ENCODE results near the gene RIMKLB.
"Not testable (repeated sequence)": the region's sequence is repeated elsewhere in the genome, so short reads cannot be mapped to it uniquely, and the experiment has no call there.

The RIMKLB gene

GRCh38 chr12:8697120-8697475 is 693 bp upstream of the RIMKLB start:
- Histone ChIP-seq H3K36me3 (ENCODE audit: control insufficient read depth, insufficient read depth, low read length) (no peaks in the 10 kb centered on the region), H3K9ac (ENCODE audit: low read length) (peak overlapping the region; percentile 24), H3K4me1 (ENCODE audit: control insufficient read depth, insufficient read depth, low read length) (peaks cover 24% of the 10 kb centered on the region), H3K27me3 (ENCODE audit: control insufficient read depth, insufficient read depth, low read length) (no peaks in the 10 kb centered on the region), H3K4me3 (ENCODE audit: low read length) (peak overlapping the region; percentile 67), H3K27ac (ENCODE audit: low read depth, low read length) (peak overlapping the region; percentile 97)

- Histone ChIP-seq H3K9ac (ENCODE audit: low read length) (peak overlapping the region; percentile 83), H3K4me1 (ENCODE audit: control insufficient read depth, insufficient read depth, low read length) (peaks cover 16% of the 10 kb centered on the region)
Measured at GRCh38 chr12:8698132-8698851, 501 bp downstream of the RIMKLB start.

GRCh38 chr12:8698879-8699278 is 1.1 kb downstream of the RIMKLB start:
- no peaks in the 10 kb centered on the region for H3K27me3 ChIP-seq (ENCODE audit: control insufficient read depth, insufficient read depth, low read length)
- H3K27ac ChIP-seq (ENCODE audit: low read depth, low read length): peak overlapping the region; percentile 97
- H3K4me3 ChIP-seq (ENCODE audit: low read length): peak overlapping the region; percentile 93
- H3K36me3 ChIP-seq (ENCODE audit: control insufficient read depth, insufficient read depth, low read length): no peaks in the 10 kb centered on the region
- peaks cover 16% of the 10 kb centered on the region for H3K4me1 ChIP-seq (ENCODE audit: control insufficient read depth, insufficient read depth, low read length)
- H3K9ac ChIP-seq (ENCODE audit: low read length): no peak overlapping the region

More at GRCh38 chr12:8698132-8698851, 501 bp downstream of the RIMKLB start:
- H3K27ac ChIP-seq (ENCODE audit: low read depth, low read length): peak overlapping the region; percentile 97
- H3K4me3 ChIP-seq (ENCODE audit: low read length): peak overlapping the region; percentile 93
- no peaks in the 10 kb centered on the region for H3K27me3 ChIP-seq (ENCODE audit: control insufficient read depth, insufficient read depth, low read length)
- H3K36me3 ChIP-seq (ENCODE audit: control insufficient read depth, insufficient read depth, low read length): no peaks in the 10 kb centered on the region

GRCh38 chr12:8699714-8700113 is 1.9 kb downstream of the RIMKLB start:
- peaks cover 16% of the 10 kb centered on the region for H3K4me1 ChIP-seq (ENCODE audit: control insufficient read depth, insufficient read depth, low read length)
- no peaks in the 10 kb centered on the region for H3K27me3 ChIP-seq (ENCODE audit: control insufficient read depth, insufficient read depth, low read length)
- H3K27ac ChIP-seq (ENCODE audit: low read depth, low read length): no peak overlapping the region
- H3K9ac ChIP-seq (ENCODE audit: low read length): no peak overlapping the region
- no peaks in the 10 kb centered on the region for H3K36me3 ChIP-seq (ENCODE audit: control insufficient read depth, insufficient read depth, low read length)
- H3K4me3 ChIP-seq (ENCODE audit: low read length): peak overlapping the region; percentile 41

GRCh38 chr12:8701046-8701660 is 3.4 kb downstream of the RIMKLB start:
- Histone ChIP-seq H3K4me1 (ENCODE audit: control insufficient read depth, insufficient read depth, low read length) (peaks cover 16% of the 10 kb centered on the region), H3K4me3 (ENCODE audit: low read length) (no peak overlapping the region), H3K27ac (ENCODE audit: low read depth, low read length) (no peak overlapping the region), H3K27me3 (ENCODE audit: control insufficient read depth, insufficient read depth, low read length) (no peaks in the 10 kb centered on the region), H3K36me3 (ENCODE audit: control insufficient read depth, insufficient read depth, low read length) (no peaks in the 10 kb centered on the region), H3K9ac (ENCODE audit: low read length) (no peak overlapping the region)

- no peak overlapping the region for H3K9ac ChIP-seq (ENCODE audit: low read length)
- no peak overlapping the region for H3K27ac ChIP-seq (ENCODE audit: low read depth, low read length)
- H3K36me3 ChIP-seq (ENCODE audit: control insufficient read depth, insufficient read depth, low read length): no peaks in the 10 kb centered on the region
- peaks cover 11% of the 10 kb centered on the region for H3K4me1 ChIP-seq (ENCODE audit: control insufficient read depth, insufficient read depth, low read length)
- no peaks in the 10 kb centered on the region for H3K27me3 ChIP-seq (ENCODE audit: control insufficient read depth, insufficient read depth, low read length)
- no peak overlapping the region for H3K4me3 ChIP-seq (ENCODE audit: low read length)
Measured at GRCh38 chr12:8702159-8702558, 4.4 kb downstream of the RIMKLB start.

GRCh38 chr12:8709124-8709830 is 11.5 kb downstream of the RIMKLB start:
- Histone ChIP-seq H3K4me3 (ENCODE audit: low read length) (peak overlapping the region; percentile 42), H3K27ac (ENCODE audit: low read depth, low read length) (no peak overlapping the region), H3K27me3 (ENCODE audit: control insufficient read depth, insufficient read depth, low read length) (no peaks in the 10 kb centered on the region), H3K4me1 (ENCODE audit: control insufficient read depth, insufficient read depth, low read length) (peaks cover 2% of the 10 kb centered on the region), H3K36me3 (ENCODE audit: control insufficient read depth, insufficient read depth, low read length) (no peaks in the 10 kb centered on the region), H3K9ac (ENCODE audit: low read length) (no peak overlapping the region)

GRCh38 chr12:8712572-8712971 is 14.8 kb downstream of the RIMKLB start:
- H3K9ac ChIP-seq (ENCODE audit: low read length): no peak overlapping the region
- H3K36me3 ChIP-seq (ENCODE audit: control insufficient read depth, insufficient read depth, low read length): no peaks in the 10 kb centered on the region
- H3K4me3 ChIP-seq (ENCODE audit: low read length): no peak overlapping the region
- H3K4me1 ChIP-seq (ENCODE audit: control insufficient read depth, insufficient read depth, low read length): peaks cover 2% of the 10 kb centered on the region
- H3K27ac ChIP-seq (ENCODE audit: low read depth, low read length): no peak overlapping the region
- H3K27me3 ChIP-seq (ENCODE audit: control insufficient read depth, insufficient read depth, low read length): no peaks in the 10 kb centered on the region

GRCh38 chr12:8722286-8722800 is 24.6 kb downstream of the RIMKLB start:
- H3K27ac ChIP-seq (ENCODE audit: low read depth, low read length): no peak overlapping the region
- H3K4me3 ChIP-seq (ENCODE audit: low read length): no peak overlapping the region
- H3K27me3 ChIP-seq (ENCODE audit: control insufficient read depth, insufficient read depth, low read length): no peaks in the 10 kb centered on the region
- H3K4me1 ChIP-seq (ENCODE audit: control insufficient read depth, insufficient read depth, low read length): no peaks in the 10 kb centered on the region
- H3K9ac ChIP-seq (ENCODE audit: low read length): no peak overlapping the region
- H3K36me3 ChIP-seq (ENCODE audit: control insufficient read depth, insufficient read depth, low read length): no peaks in the 10 kb centered on the region

GRCh38 chr12:8734873-8735381 is 37.1 kb downstream of the RIMKLB start:
- H3K4me1 ChIP-seq (ENCODE audit: control insufficient read depth, insufficient read depth, low read length): no peaks in the 10 kb centered on the region
- H3K4me3 ChIP-seq (ENCODE audit: low read length): no peak overlapping the region
- no peak overlapping the region for H3K27ac ChIP-seq (ENCODE audit: low read depth, low read length)
- no peak overlapping the region for H3K9ac ChIP-seq (ENCODE audit: low read length)
- peaks cover 3% of the 10 kb centered on the region for H3K36me3 ChIP-seq (ENCODE audit: control insufficient read depth, insufficient read depth, low read length)
- H3K27me3 ChIP-seq (ENCODE audit: control insufficient read depth, insufficient read depth, low read length): no peaks in the 10 kb centered on the region

- no peaks in the 10 kb centered on the region for H3K4me1 ChIP-seq (ENCODE audit: control insufficient read depth, insufficient read depth, low read length)
- H3K27ac ChIP-seq (ENCODE audit: low read depth, low read length): no peak overlapping the region
- H3K4me3 ChIP-seq (ENCODE audit: low read length): no peak overlapping the region
- peaks cover 3% of the 10 kb centered on the region for H3K36me3 ChIP-seq (ENCODE audit: control insufficient read depth, insufficient read depth, low read length)
- H3K9ac ChIP-seq (ENCODE audit: low read length): no peak overlapping the region
- no peaks in the 10 kb centered on the region for H3K27me3 ChIP-seq (ENCODE audit: control insufficient read depth, insufficient read depth, low read length)
Measured at GRCh38 chr12:8742501-8742900, 44.7 kb downstream of the RIMKLB start.

GRCh38 chr12:8743121-8743520 is 45.3 kb downstream of the RIMKLB start:
- H3K9ac ChIP-seq (ENCODE audit: low read length); H3K27ac ChIP-seq (ENCODE audit: low read depth, low read length); H3K4me1 ChIP-seq (ENCODE audit: control insufficient read depth, insufficient read depth, low read length): not testable (repeated sequence)

More at GRCh38 chr12:8743121-8743520, 45.3 kb downstream of the RIMKLB start:
- not testable (repeated sequence) for H3K27me3 ChIP-seq (ENCODE audit: control insufficient read depth, insufficient read depth, low read length); H3K36me3 ChIP-seq (ENCODE audit: control insufficient read depth, insufficient read depth, low read length); H3K4me3 ChIP-seq (ENCODE audit: low read length)
